ENCODE measurements around the gene SPATA31E1. TPM values are rescaled to one million over a fixed set of nuclear protein-coding genes. Genes with fewer than 3 reads are reported as not detected.

The SPATA31E1 gene
- not detected for total RNA-seq
- long read RNA-seq = 0 reads

GRCh38 chr9:87882627-87883026, at the start of gene SPATA31E1:
Gene SPATA31E1 (plus strand): TSS chr9:87882877. CDS start chr9:87882892, 15 bp downstream.
- TF ChIP-seq CTCF (IDR thresholded peaks at IDR 0.05) = no peak
- no peak for DNase-seq
- intact Hi-C loops (cut with DNase I) = no loop called here

GRCh38 chr9:87834357-87834756, 48.3 kb upstream of the SPATA31E1 start:
- intact Hi-C loops (cut with DNase I) = no loop called here
- no peak for DNase-seq

More at GRCh38 chr9:87882627-87883026, at the start of gene SPATA31E1:
- no peak within 1 kb of the TSS for H3K27ac ChIP-seq
- no peaks in the 10 kb centered on the region for H3K4me1 ChIP-seq
- H3K27me3 ChIP-seq = no peaks in the 10 kb centered on the region
- H3K36me3 ChIP-seq = no peaks in the 10 kb centered on the region
- no peaks in the 10 kb centered on the region for H3K9me3 ChIP-seq
- ATAC-seq = no peak
- no peak within 1 kb of the TSS for H3K4me3 ChIP-seq

GRCh38 chr9:87836536-87836935, 46.1 kb upstream of the SPATA31E1 start:
- H3K9me3 ChIP-seq = no peaks in the 10 kb centered on the region
- intact Hi-C loops (cut with DNase I) = no loop called here
- no peaks in the 10 kb centered on the region for H3K27me3 ChIP-seq
- H3K27ac ChIP-seq = no peak overlapping the region
- ATAC-seq (no peak), DNase-seq (no peak)
- H3K4me1 ChIP-seq = no peaks in the 10 kb centered on the region
- no peak overlapping the region for H3K4me3 ChIP-seq
- no peaks in the 10 kb centered on the region for H3K36me3 ChIP-seq
- TF ChIP-seq CTCF (IDR thresholded peaks at IDR 0.05) = no peak

More at GRCh38 chr9:87834357-87834756, 48.3 kb upstream of the SPATA31E1 start:
- Histone ChIP-seq H3K36me3 (no peaks in the 10 kb centered on the region), H3K27me3 (no peaks in the 10 kb centered on the region), H3K27ac (no peak overlapping the region), H3K9me3 (no peaks in the 10 kb centered on the region), H3K4me3 (no peak overlapping the region), H3K4me1 (no peaks in the 10 kb centered on the region)
- TF ChIP-seq CTCF (IDR thresholded peaks at IDR 0.05) = no peak
- ATAC-seq = no peak

GRCh38 chr9:87836951-87837705, 45.5 kb upstream of the SPATA31E1 start:
- ATAC-seq = no peak
- no peaks in the 10 kb centered on the region for H3K27me3 ChIP-seq
- TF ChIP-seq CTCF (IDR thresholded peaks at IDR 0.05) = no peak

GRCh38 chr9:87840134-87840533, 42.5 kb upstream of the SPATA31E1 start:
- DNase-seq = no peak
- no peak overlapping the region for H3K27ac ChIP-seq
- no peaks in the 10 kb centered on the region for H3K27me3 ChIP-seq
- intact Hi-C loops (cut with DNase I) = no loop called here
- no peaks in the 10 kb centered on the region for H3K36me3 ChIP-seq
- H3K4me1 ChIP-seq = no peaks in the 10 kb centered on the region
- H3K4me3 ChIP-seq = no peak overlapping the region
- no peak for TF ChIP-seq CTCF (IDR thresholded peaks at IDR 0.05)
- H3K9me3 ChIP-seq = no peaks in the 10 kb centered on the region
- ATAC-seq = peak; percentile 83

More at GRCh38 chr9:87836951-87837705, 45.5 kb upstream of the SPATA31E1 start:
- Histone ChIP-seq H3K27ac (no peak overlapping the region), H3K4me3 (no peak overlapping the region), H3K4me1 (no peaks in the 10 kb centered on the region), H3K9me3 (no peaks in the 10 kb centered on the region), H3K36me3 (no peaks in the 10 kb centered on the region)
- no peak for DNase-seq
- intact Hi-C loops (cut with DNase I) = no loop called here

All from upper lobe of right lung (tissue), 1 donor.